Natural killer cell (primary cell): ENCODE measurements around the gene SLC25A11. TPM values are rescaled to one million over a fixed set of nuclear protein-coding genes. Genes with fewer than 3 reads are reported as not detected.

ENCODE experiments used
- ATAC-seq, 3 donors: fragments of 150-1000 bp in 2 of 3; fragments of 200-7000 bp in 1 of 3; cut with Tn5 transposase; 1 replicate in 1 of 3; 2 replicates in 2 of 3; pipeline ENCODE4 v1.10.0; 2021; ENCODE audit warnings: mild to moderate bottlenecking in 2 of 3, moderate library complexity in 2 of 3
- DNase-seq, 2 donors: peaks; one replicate each; pipeline versions ENCODE4 v3.0.0 to v3.0.0-alpha.2; 2013 to 2021; ENCODE audit warnings: mixed read lengths in 1 of 2
- H3K27ac ChIP-seq: one replicate; pipeline ENCODE4 v1.5.1; 2013; ENCODE audit warnings: mild to moderate bottlenecking, low read length
- H3K27me3 ChIP-seq: one replicate; pipeline ENCODE4 v1.6.1; 2013; ENCODE audit warnings: low read length; ENCODE audit not compliant: control insufficient read depth, insufficient read depth
- H3K36me3 ChIP-seq: one replicate; pipeline ENCODE4 v1.6.1; 2013; ENCODE audit warnings: low read length; ENCODE audit not compliant: control insufficient read depth, insufficient read depth
- H3K4me1 ChIP-seq: one replicate; pipeline ENCODE4 v1.6.1; 2013; ENCODE audit warnings: low read length; ENCODE audit not compliant: control insufficient read depth, insufficient read depth
- H3K4me3 ChIP-seq: one replicate; pipeline ENCODE4 v1.5.1; 2013; ENCODE audit warnings: low read length
- H3K9me3 ChIP-seq: one replicate; pipeline ENCODE4 v1.6.1; 2013; ENCODE audit warnings: low read length; ENCODE audit not compliant: control insufficient read depth, insufficient read depth
- H3K27ac Mint-ChIP-seq, 2 donors: one replicate each; pipeline ENCODE4 v1.8.0; 2022; ENCODE audit warnings: mild to moderate bottlenecking in 2 of 2, mixed read lengths in 2 of 2, moderate library complexity in 1 of 2
- H3K27me3 Mint-ChIP-seq, 2 donors: one replicate each; pipeline ENCODE4 v1.8.0; 2022; ENCODE audit warnings: low read depth in 2 of 2, mixed read lengths in 2 of 2
- H3K36me3 Mint-ChIP-seq: one replicate; pipeline ENCODE4 v1.8.0; 2022; ENCODE audit warnings: mixed read lengths
- H3K4me1 Mint-ChIP-seq, 2 donors: one replicate each; pipeline ENCODE4 v1.8.0; 2022; ENCODE audit warnings: mixed read lengths in 2 of 2
- H3K4me3 Mint-ChIP-seq: one replicate; pipeline ENCODE4 v1.8.0; 2022; ENCODE audit warnings: mild to moderate bottlenecking, moderate library complexity, mixed read lengths
- H3K9me3 Mint-ChIP-seq, 2 donors: one replicate each; pipeline ENCODE4 v1.8.0; 2022; ENCODE audit warnings: mixed read lengths in 2 of 2
- CTCF ChIP-seq: fragments of 200-600 bp; IDR thresholded peaks from one replicate; pipeline ENCODE4 v1.8.0; 2022; ENCODE audit warnings: antibody characterized with exemption
- WGBS: methylation state at CpG from one replicate; pipeline ENCODE4 v1.1.7; 2013; ENCODE audit warnings: missing lambda C conversion rate; ENCODE audit not compliant: insufficient coverage; 5-methylcytosine and 5-hydroxymethylcytosine counted together
- intact Hi-C: fragments of 100-400 bp; cut with micrococcal nuclease; formaldehyde crosslinking; loops from one replicate; pipeline ENCODE4 v1.14.2; 2022
- total RNA-seq, 4 donors: library from RNA; stranded (reverse); fragments of 120-200 nt in 1 of 4; gene quantifications; one replicate each; pipeline versions ENCODE4 v1.2.3 to v1.2.4, GENCODE V29; 2013 to 2022

Gene SLC25A11
- total RNA-seq, 3 donors from 2014 or later (not counting 1 experiment from before 2014, with no cell fraction given): 34.7 to 47.5 (median 42.5) TPM

DNA sequence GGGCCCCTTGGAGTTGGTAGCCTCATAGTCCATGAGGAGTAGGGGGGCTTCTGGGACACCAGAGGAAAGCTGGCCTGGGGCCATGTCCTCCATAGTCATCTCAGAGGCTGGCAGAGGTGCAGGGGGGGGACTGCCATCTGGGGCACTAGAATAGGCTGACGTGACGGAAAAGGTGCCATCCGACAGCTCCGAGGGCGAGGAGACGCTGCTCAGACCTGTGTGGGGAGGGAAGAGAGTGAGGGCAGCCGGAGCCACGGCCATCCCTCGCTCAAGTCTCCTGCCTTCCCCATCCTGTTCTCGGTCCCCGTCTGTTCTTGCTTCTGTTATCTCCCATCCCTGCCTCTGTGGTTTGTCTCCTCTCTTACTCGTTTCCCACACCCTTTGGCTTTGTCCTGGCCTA, 32.5 kb upstream of the SLC25A11 start:
- TF ChIP-seq CTCF: no peak
- ATAC-seq (no peak), DNase-seq (no peak)
- Histone ChIP-seq H3K27ac (no peak overlapping the region), H3K36me3 (peaks cover 47% of the 10 kb centered on the region), H3K4me3 (no peak overlapping the region), H3K4me1 (peaks cover 21% of the 10 kb centered on the region), H3K9me3 (no peaks in the 10 kb centered on the region), H3K27me3 (no peaks in the 10 kb centered on the region)
- Mint-ChIP-seq H3K9me3 (no peaks in the 10 kb centered on the region), H3K27me3 (no peaks in the 10 kb centered on the region), H3K36me3 (no peaks in the 10 kb centered on the region), H3K4me3 (no peak overlapping the region), H3K4me1 (peaks cover 0 to 14% of the 10 kb centered on the region in 2 donors), H3K27ac (no peak overlapping the region)
- WGBS: 96% methylated on average over 12 of the region's 12 CpGs
- intact Hi-C loops: no loop called here

- TF ChIP-seq CTCF: no peak
- Histone ChIP-seq H3K9me3 (no peaks in the 10 kb centered on the region), H3K27ac (no peak overlapping the region), H3K36me3 (peaks cover 42% of the 10 kb centered on the region), H3K27me3 (no peaks in the 10 kb centered on the region), H3K4me1 (peaks cover 23% of the 10 kb centered on the region), H3K4me3 (no peak overlapping the region)
- intact Hi-C loops: no loop called here
- Mint-ChIP-seq H3K27me3 (no peaks in the 10 kb centered on the region), H3K4me3 (peak overlapping the region; percentile 37), H3K9me3 (no peaks in the 10 kb centered on the region), H3K27ac (no peak overlapping the region), H3K36me3 (no peaks in the 10 kb centered on the region), H3K4me1 (peaks cover 0 to 14% of the 10 kb centered on the region in 2 donors)
- 97% methylated on average over 6 of the region's 6 CpGs for WGBS
- DNase-seq: no peak
- ATAC-seq: no peak
Observed at GRCh38 chr17:4971826-4972225, 32.0 kb upstream of the SLC25A11 start.

DNA sequence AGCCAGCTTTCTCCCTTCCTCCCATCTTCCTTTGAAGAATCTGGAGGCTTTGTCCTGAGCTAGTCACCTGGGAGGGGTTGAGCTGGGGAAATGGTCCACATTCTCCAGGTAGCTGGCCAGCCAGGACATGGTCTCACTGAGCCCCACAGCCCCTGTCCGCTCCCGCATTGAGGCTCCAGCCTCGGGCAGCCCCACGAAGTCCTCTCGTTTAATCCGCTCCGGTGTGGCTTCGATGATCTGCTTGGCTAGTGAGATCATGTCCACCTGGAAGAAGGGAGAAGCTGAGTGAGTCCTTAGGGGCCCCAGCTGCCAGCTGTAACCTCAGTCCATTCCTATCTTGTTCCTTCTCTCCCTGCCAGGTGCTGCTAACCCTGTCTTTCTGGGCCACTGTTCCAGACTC, 30.4 kb upstream of the SLC25A11 start:
- H3K4me1 ChIP-seq: peaks cover 36% of the 10 kb centered on the region
- H3K36me3 ChIP-seq: peaks cover 34% of the 10 kb centered on the region
- DNase-seq (no peak), ATAC-seq (no peak)
- H3K27ac ChIP-seq: no peak overlapping the region
- H3K9me3 ChIP-seq: no peaks in the 10 kb centered on the region
- WGBS: 98% methylated on average over 8 of the region's 8 CpGs
- H3K27me3 ChIP-seq: no peaks in the 10 kb centered on the region
- H3K4me3 ChIP-seq: no peak overlapping the region
- Mint-ChIP-seq H3K27me3 (no peaks in the 10 kb centered on the region), H3K27ac (peak overlapping the region in 1 of 2 donors; percentile 19), H3K4me3 (peak overlapping the region; percentile 56), H3K4me1 (peaks cover 10 to 12% of the 10 kb centered on the region in 2 donors), H3K9me3 (no peaks in the 10 kb centered on the region), H3K36me3 (no peaks in the 10 kb centered on the region)
- no peak for TF ChIP-seq CTCF
- intact Hi-C loops: no loop called here

GRCh38 chr17:4969551-4970173, 29.8 kb upstream of the SLC25A11 start:
- no peaks in the 10 kb centered on the region for H3K27me3 ChIP-seq
- Mint-ChIP-seq H3K4me3 (peak overlapping the region; percentile 42), H3K4me1 (peaks cover 7 to 13% of the 10 kb centered on the region in 2 donors), H3K27ac (no peak overlapping the region), H3K9me3 (no peaks in the 10 kb centered on the region), H3K36me3 (no peaks in the 10 kb centered on the region), H3K27me3 (no peaks in the 10 kb centered on the region)
- intact Hi-C loops: no loop called here
- ATAC-seq: no peak
- peaks cover 36% of the 10 kb centered on the region for H3K4me1 ChIP-seq
- peaks cover 33% of the 10 kb centered on the region for H3K36me3 ChIP-seq
- no peak overlapping the region for H3K4me3 ChIP-seq
- DNase-seq: no peak
- 94% methylated on average over 16 of the region's 16 CpGs for WGBS
- no peak overlapping the region for H3K27ac ChIP-seq
- no peaks in the 10 kb centered on the region for H3K9me3 ChIP-seq
- no peak for TF ChIP-seq CTCF
